GM12878 (cell line): ENCODE data around the gene RUNX3. TPM values are rescaled to one million over a fixed set of nuclear protein-coding genes. Genes with fewer than 3 reads are reported as not detected.

Experiments
- BACH1 ChIP-seq: fragments of 450-650 bp; IDR thresholded peaks from 2 replicates; pipeline ENCODE4 v1.6.1; 2017; ENCODE audit warnings: mild to moderate bottlenecking, borderline replicate concordance
- CHD4 ChIP-seq: fragments of 200-600 bp; sonication (generic); IDR thresholded peaks from 2 replicates; pipeline ENCODE4 v1.6.1; 2016; ENCODE audit warnings: mild to moderate bottlenecking
- CTCF ChIP-seq, 3 experiments: IDR thresholded peaks in 2 of 3; conservative IDR thresholded peaks in 1 of 3; 2 replicates each; pipeline ENCODE4 v1.5.1; 2011; ENCODE audit warnings: low read depth in 3 of 3, low read length in 3 of 3, mild to moderate bottlenecking in 3 of 3, control low read depth in 2 of 3, moderate library complexity in 2 of 3, inconsistent platforms in 1 of 3, mixed read lengths in 1 of 3; ENCODE audit not compliant: control insufficient read depth in 2 of 3, insufficient read depth in 1 of 3; ENCODE audit errors: extremely low read depth in 1 of 3
- DPF2 ChIP-seq: fragments of 450-650 bp; IDR thresholded peaks from 2 replicates; pipeline ENCODE4 v1.6.1; 2017; ENCODE audit warnings: mild to moderate bottlenecking
- ETV6 ChIP-seq, 2 experiments: fragments of 450-650 bp in 1 of 2; IDR thresholded peaks in 1 of 2; conservative IDR thresholded peaks in 1 of 2; 2 replicates each; pipeline ENCODE4 v1.6.1; 2014; ENCODE audit warnings: antibody characterized with exemption in 1 of 2, borderline replicate concordance in 1 of 2, low read depth in 1 of 2, mild to moderate bottlenecking in 1 of 2, moderate library complexity in 1 of 2
- POLR2AphosphoS2 ChIP-seq: IDR thresholded peaks from 2 replicates; pipeline ENCODE4 v1.6.1; 2011; ENCODE audit warnings: low read depth, mild to moderate bottlenecking, low read length, improper control_type of control experiment, moderate library complexity
- RAD21 ChIP-seq: IDR thresholded peaks from 2 replicates; pipeline ENCODE4 v1.6.1; 2011; ENCODE audit warnings: mild to moderate bottlenecking, low read depth, low read length, moderate library complexity; ENCODE audit not compliant: insufficient read depth
- REST ChIP-seq: IDR thresholded peaks from 2 replicates; pipeline ENCODE4 v1.6.1; 2012; ENCODE audit warnings: mild to moderate bottlenecking, low read depth, low read length
- SIX5 ChIP-seq: IDR thresholded peaks from 2 replicates; pipeline ENCODE4 v1.6.1; 2011; ENCODE audit warnings: mild to moderate bottlenecking, low read depth, low read length, moderate library complexity; ENCODE audit not compliant: severe bottlenecking
- SKIL ChIP-seq: fragments of 450-650 bp; IDR thresholded peaks from 2 replicates; pipeline ENCODE4 v1.6.1; 2017; ENCODE audit warnings: mild to moderate bottlenecking, low read depth, inconsistent platforms; ENCODE audit not compliant: poor library complexity, severe bottlenecking
- STAT3 ChIP-seq: IDR thresholded peaks from 2 replicates; pipeline ENCODE4 v1.6.1; 2011; ENCODE audit warnings: low read depth, low read length, improper control_type of control experiment
- ZNF687 ChIP-seq: fragments of 450-650 bp; IDR thresholded peaks from 2 replicates; pipeline ENCODE4 v1.6.1; 2017; ENCODE audit warnings: mild to moderate bottlenecking, moderate library complexity
- polyA plus RNA-seq, 11 experiments: library from polyadenylated mRNA; depleted of rRNA in 4 of 11; unstranded in 6 of 11; stranded (reverse) in 5 of 11; fragments of >200 nt; fragmentation: Nextera tagmentation in 4 of 11; fragmentation: Illumina TruSeq in 1 of 11; extraction: Ambion mirVana in 4 of 11; extraction: Trizol in 1 of 11; gene quantifications; 1 replicate in 1 of 11; 2 replicates in 10 of 11; pipeline versions ENCODE4 v1.2.1 to v1.2.3, GENCODE V29; 2011 to 2016; ENCODE audit warnings: inconsistent platforms in 2 of 11, missing spikeins in 2 of 11, low read depth in 1 of 11
- total RNA-seq, 4 experiments: library from RNA; depleted of rRNA in 3 of 4; stranded (reverse); fragments of >200 nt in 3 of 4; fragmentation: Illumina TruSeq in 1 of 4; extraction: Trizol in 1 of 4; gene quantifications; 2 replicates each; pipeline versions ENCODE4 v1.2.1 to v1.2.3, GENCODE V29; 2013 to 2021

Gene RUNX3
- total and polyA plus RNA-seq, 10 of the 15 experiments (the other 5 are each of a cell fraction or from before 2014, with no cell fraction given) = 19.0 to 151 (median 31.4) TPM

- no peak; the same call in 1 of the 2 replicates for TF ChIP-seq POLR2AphosphoS2
- peak in 1 of 3 experiments; percentile 13; a peak in 1 of 6 replicates for TF ChIP-seq CTCF (IDR thresholded peaks at IDR 0.05 in 2 of 3, conservative IDR thresholded peaks at IDR 0.05 in 1 of 3; ENCODE audit: control insufficient read depth in 2 of 3, extremely low read depth in 1 of 3, insufficient read depth in 1 of 3, low read depth in 3 of 3, low read length in 3 of 3)
- TF ChIP-seq ZNF687 = peak; percentile 71
- peak; percentile 49; the same call in 1 of the 2 replicates for TF ChIP-seq DPF2
- no peak for TF ChIP-seq REST
- no peak for TF ChIP-seq RAD21
- TF ChIP-seq CHD4 = no peak
- TF ChIP-seq ETV6 (conservative IDR thresholded peaks at IDR 0.05 in 1 of 2, IDR thresholded peaks at IDR 0.05 in 1 of 2; ENCODE audit: borderline replicate concordance in 1 of 2, low read depth in 1 of 2) = no peak
- TF ChIP-seq SIX5 = no peak
- no peak for TF ChIP-seq SKIL
- no peak for TF ChIP-seq STAT3
- TF ChIP-seq BACH1 = peak; percentile 33; the same call in 1 of the 2 replicates
These were observed 28.9 kb downstream of the RUNX3 start (continued) for GRCh38 chr1:24900985-24901781.
